ENCODE measurements around the gene SCYL2.
"Not testable (repeated sequence)": the region's sequence is repeated elsewhere in the genome, so short reads cannot be mapped to it uniquely, and the experiment has no call there.

Gene SCYL2

GRCh38 chr12:100293017-100293416, 26.0 kb downstream of the SCYL2 start:
- H3K4me3 ChIP-seq (ENCODE audit: low read length): no peak overlapping the region
- H3K9ac ChIP-seq (ENCODE audit: low read depth, low read length): no peak overlapping the region
- H3K4me1 ChIP-seq (ENCODE audit: control insufficient read depth, insufficient read depth, low read length): no peaks in the 10 kb centered on the region
- H3K9me3 ChIP-seq (replicated peaks; ENCODE audit: low read length): no peaks in the 10 kb centered on the region
- peaks cover 12% of the 10 kb centered on the region for H3K36me3 ChIP-seq (ENCODE audit: insufficient read depth, low read length)
- no peak overlapping the region for H3K4me2 ChIP-seq (ENCODE audit: low read length)
- no peaks in the 10 kb centered on the region for H3K27me3 ChIP-seq (ENCODE audit: control insufficient read depth, insufficient read depth, low read length)

GRCh38 chr12:100294366-100294765, 27.4 kb downstream of the SCYL2 start:
- not testable (repeated sequence) for H3K4me1 ChIP-seq (ENCODE audit: control insufficient read depth, insufficient read depth, low read length); H3K4me3 ChIP-seq (ENCODE audit: low read length); H3K9ac ChIP-seq (ENCODE audit: low read depth, low read length); H3K27me3 ChIP-seq (ENCODE audit: control insufficient read depth, insufficient read depth, low read length); H3K4me2 ChIP-seq (ENCODE audit: low read length); H3K9me3 ChIP-seq (replicated peaks; ENCODE audit: low read length)
- peaks cover 18% of the 10 kb centered on the region for H3K36me3 ChIP-seq (ENCODE audit: insufficient read depth, low read length)

- Histone ChIP-seq H3K4me3 (ENCODE audit: low read length) (no peak overlapping the region), H3K9ac (ENCODE audit: low read depth, low read length) (no peak overlapping the region), H3K27me3 (ENCODE audit: control insufficient read depth, insufficient read depth, low read length) (no peaks in the 10 kb centered on the region), H3K9me3 (replicated peaks; ENCODE audit: low read length) (no peaks in the 10 kb centered on the region), H3K4me1 (ENCODE audit: control insufficient read depth, insufficient read depth, low read length) (no peaks in the 10 kb centered on the region), H3K36me3 (ENCODE audit: insufficient read depth, low read length) (peaks cover 32% of the 10 kb centered on the region), H3K4me2 (ENCODE audit: low read length) (no peak overlapping the region)
Measured at GRCh38 chr12:100295764-100296555, 29.0 kb downstream of the SCYL2 start.

GRCh38 chr12:100302081-100302480, 35.1 kb downstream of the SCYL2 start:
- H3K4me1 ChIP-seq (ENCODE audit: control insufficient read depth, insufficient read depth, low read length): no peaks in the 10 kb centered on the region
- no peaks in the 10 kb centered on the region for H3K9me3 ChIP-seq (replicated peaks; ENCODE audit: low read length)
- peaks cover 45% of the 10 kb centered on the region for H3K36me3 ChIP-seq (ENCODE audit: insufficient read depth, low read length)
- H3K27me3 ChIP-seq (ENCODE audit: control insufficient read depth, insufficient read depth, low read length): no peaks in the 10 kb centered on the region
- H3K4me3 ChIP-seq (ENCODE audit: low read length): no peak overlapping the region
- no peak overlapping the region for H3K4me2 ChIP-seq (ENCODE audit: low read length)
- H3K9ac ChIP-seq (ENCODE audit: low read depth, low read length): no peak overlapping the region

DNA sequence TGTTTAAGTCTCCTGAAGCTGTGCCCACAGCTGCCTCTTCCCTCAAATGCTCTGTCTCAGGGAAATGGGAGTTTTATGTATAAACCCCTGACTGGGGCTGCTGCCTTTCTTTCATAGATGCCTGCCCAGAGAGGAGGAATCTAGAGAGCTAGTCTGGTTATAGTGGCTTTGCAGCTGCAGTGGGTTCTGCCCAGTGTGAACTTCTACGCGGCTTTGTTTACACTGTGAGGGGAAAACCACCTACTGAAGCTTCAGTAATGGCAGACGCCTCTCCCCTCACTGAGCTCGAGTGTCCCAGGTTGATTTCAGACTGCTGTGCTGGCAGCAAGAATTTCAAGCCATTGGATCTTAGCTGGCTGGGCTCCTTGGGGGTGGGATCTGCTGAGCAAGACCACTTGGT, 36.9 kb downstream of the SCYL2 start:
- no peaks in the 10 kb centered on the region for H3K27me3 ChIP-seq (ENCODE audit: control insufficient read depth, insufficient read depth, low read length)
- H3K9me3 ChIP-seq (replicated peaks; ENCODE audit: low read length): no peaks in the 10 kb centered on the region
- no peak overlapping the region for H3K9ac ChIP-seq (ENCODE audit: low read depth, low read length)
- no peak overlapping the region for H3K4me2 ChIP-seq (ENCODE audit: low read length)
- H3K4me3 ChIP-seq (ENCODE audit: low read length): no peak overlapping the region
- H3K4me1 ChIP-seq (ENCODE audit: control insufficient read depth, insufficient read depth, low read length): no peaks in the 10 kb centered on the region
- peaks cover 36% of the 10 kb centered on the region for H3K36me3 ChIP-seq (ENCODE audit: insufficient read depth, low read length)

DNA sequence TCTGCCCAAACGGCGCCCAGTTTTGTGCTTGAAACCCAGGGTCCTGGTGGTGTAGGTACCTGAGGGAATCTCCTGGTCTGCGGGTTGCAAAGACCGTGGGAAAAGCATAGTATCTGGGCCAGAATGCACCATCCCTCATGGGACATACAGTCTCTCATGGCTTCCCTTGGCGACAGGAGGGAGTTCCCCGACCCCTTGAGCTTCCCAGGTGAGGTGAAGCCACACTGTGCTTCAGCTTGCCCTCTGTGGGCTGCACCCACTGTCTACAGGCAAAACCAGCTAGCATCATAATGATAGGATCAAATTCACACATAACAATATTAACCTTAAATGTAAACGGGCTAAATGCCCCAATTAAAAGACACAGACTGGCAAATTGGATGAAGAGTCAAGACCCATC, 37.4 kb downstream of the SCYL2 start:
- H3K4me1 ChIP-seq (ENCODE audit: control insufficient read depth, insufficient read depth, low read length); H3K4me2 ChIP-seq (ENCODE audit: low read length); H3K9ac ChIP-seq (ENCODE audit: low read depth, low read length); H3K4me3 ChIP-seq (ENCODE audit: low read length); H3K9me3 ChIP-seq (replicated peaks; ENCODE audit: low read length); H3K27me3 ChIP-seq (ENCODE audit: control insufficient read depth, insufficient read depth, low read length): not testable (repeated sequence)
- peaks cover 32% of the 10 kb centered on the region for H3K36me3 ChIP-seq (ENCODE audit: insufficient read depth, low read length)

DNA sequence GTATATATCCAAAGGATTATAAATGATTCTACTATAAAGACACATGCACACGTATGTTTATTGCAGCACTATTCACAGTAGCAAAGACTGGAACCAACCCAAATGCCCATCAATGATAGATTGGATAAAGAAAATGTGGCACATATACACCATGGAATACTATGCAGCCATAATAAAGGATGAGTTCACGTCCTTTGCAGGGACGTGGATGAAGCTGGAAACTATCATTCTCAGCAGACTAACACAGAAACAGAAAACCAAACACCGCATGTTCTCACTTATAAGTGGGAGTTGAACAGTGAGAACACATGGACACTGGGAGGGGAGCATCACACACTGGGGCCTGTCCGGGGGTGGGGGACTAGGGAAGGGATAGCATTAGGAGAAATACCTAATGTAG, 41.2 kb downstream of the SCYL2 start:
- peaks cover 23% of the 10 kb centered on the region for H3K36me3 ChIP-seq (ENCODE audit: insufficient read depth, low read length)
- H3K27me3 ChIP-seq (ENCODE audit: control insufficient read depth, insufficient read depth, low read length); H3K4me1 ChIP-seq (ENCODE audit: control insufficient read depth, insufficient read depth, low read length); H3K9ac ChIP-seq (ENCODE audit: low read depth, low read length); H3K4me3 ChIP-seq (ENCODE audit: low read length); H3K4me2 ChIP-seq (ENCODE audit: low read length); H3K9me3 ChIP-seq (replicated peaks; ENCODE audit: low read length): not testable (repeated sequence)

- H3K4me1 ChIP-seq (ENCODE audit: control insufficient read depth, insufficient read depth, low read length): no peaks in the 10 kb centered on the region
- H3K4me3 ChIP-seq (ENCODE audit: low read length): no peak overlapping the region
- H3K27me3 ChIP-seq (ENCODE audit: control insufficient read depth, insufficient read depth, low read length): no peaks in the 10 kb centered on the region
- no peak overlapping the region for H3K9ac ChIP-seq (ENCODE audit: low read depth, low read length)
- no peaks in the 10 kb centered on the region for H3K9me3 ChIP-seq (replicated peaks; ENCODE audit: low read length)
- no peak overlapping the region for H3K4me2 ChIP-seq (ENCODE audit: low read length)
- H3K36me3 ChIP-seq (ENCODE audit: insufficient read depth, low read length): peaks cover 31% of the 10 kb centered on the region
Measured at GRCh38 chr12:100311317-100311716, 44.3 kb downstream of the SCYL2 start.

DNA sequence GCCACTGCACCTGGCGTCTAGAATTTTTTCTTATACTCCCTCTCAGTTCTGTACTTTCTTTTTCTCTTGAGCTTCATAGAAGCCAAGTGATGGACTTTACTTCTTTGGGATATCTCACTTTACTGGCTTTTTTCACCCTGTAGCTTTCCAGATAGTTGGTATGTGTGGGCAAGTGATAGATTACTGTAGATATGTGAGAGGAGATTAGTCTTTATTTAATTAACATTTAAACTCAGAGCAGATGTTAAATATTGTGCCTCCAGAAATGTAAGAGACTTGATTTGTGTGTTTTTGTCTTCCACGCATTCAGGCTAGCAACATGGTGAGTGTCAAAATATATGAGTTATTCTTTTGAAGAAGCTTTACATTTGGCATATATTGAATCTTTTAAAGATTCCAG, 50.4 kb downstream of the SCYL2 start:
- no peaks in the 10 kb centered on the region for H3K4me1 ChIP-seq (ENCODE audit: control insufficient read depth, insufficient read depth, low read length)
- H3K36me3 ChIP-seq (ENCODE audit: insufficient read depth, low read length): peaks cover 27% of the 10 kb centered on the region

DNA sequence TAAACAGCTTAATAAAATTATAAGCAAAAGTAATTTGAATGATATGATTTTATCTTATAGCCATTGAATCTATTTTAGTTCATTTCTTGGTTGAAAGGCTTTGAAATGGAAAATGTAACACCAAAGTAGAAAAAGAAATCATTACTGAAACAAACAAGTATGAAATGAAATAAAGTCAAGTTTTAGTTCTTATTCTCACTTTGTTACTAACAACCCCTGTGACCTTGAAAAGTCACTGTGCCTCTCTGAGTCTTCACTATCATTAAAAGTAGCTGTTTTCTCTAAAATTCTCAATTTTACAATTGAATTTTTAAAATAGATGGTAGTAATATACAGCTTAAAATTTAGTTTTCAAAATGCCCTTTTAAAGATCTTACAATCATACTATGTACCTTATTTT, 57.5 kb downstream of the SCYL2 start:
- Histone ChIP-seq H3K4me2 (ENCODE audit: low read length) (no peak overlapping the region), H3K9me3 (replicated peaks; ENCODE audit: low read length) (no peaks in the 10 kb centered on the region), H3K4me1 (ENCODE audit: control insufficient read depth, insufficient read depth, low read length) (no peaks in the 10 kb centered on the region), H3K9ac (ENCODE audit: low read depth, low read length) (no peak overlapping the region), H3K4me3 (ENCODE audit: low read length) (no peak overlapping the region), H3K36me3 (ENCODE audit: insufficient read depth, low read length) (peaks cover 23% of the 10 kb centered on the region), H3K27me3 (ENCODE audit: control insufficient read depth, insufficient read depth, low read length) (no peaks in the 10 kb centered on the region)

More for the DNA sequence above, 50.4 kb downstream of the SCYL2 start:
- Histone ChIP-seq H3K4me3 (ENCODE audit: low read length) (no peak overlapping the region), H3K27me3 (ENCODE audit: control insufficient read depth, insufficient read depth, low read length) (no peaks in the 10 kb centered on the region), H3K9me3 (replicated peaks; ENCODE audit: low read length) (no peaks in the 10 kb centered on the region), H3K9ac (ENCODE audit: low read depth, low read length) (no peak overlapping the region), H3K4me2 (ENCODE audit: low read length) (no peak overlapping the region)

DNA sequence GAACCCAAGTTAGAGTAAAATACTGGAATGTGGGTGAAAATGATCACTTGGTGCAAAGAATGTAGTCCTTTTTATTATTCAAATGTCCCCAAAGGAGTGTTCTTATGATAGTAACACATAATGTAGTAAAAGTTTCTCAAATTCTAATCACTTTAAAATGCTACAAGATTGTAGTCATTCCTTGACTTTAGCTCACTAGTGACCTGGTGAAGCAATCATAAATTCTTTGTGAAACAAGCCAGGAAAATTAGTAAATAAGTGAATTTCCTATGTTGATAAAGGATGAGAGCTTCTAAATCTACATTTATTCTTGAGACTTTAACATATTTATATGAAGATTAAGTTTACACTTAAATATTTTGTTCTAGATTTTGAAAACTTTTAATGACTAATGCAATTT, 59.2 kb downstream of the SCYL2 start:
- peaks cover 33% of the 10 kb centered on the region for H3K36me3 ChIP-seq (ENCODE audit: insufficient read depth, low read length)
- H3K9me3 ChIP-seq (replicated peaks; ENCODE audit: low read length): no peaks in the 10 kb centered on the region
- H3K4me3 ChIP-seq (ENCODE audit: low read length): no peak overlapping the region
- no peaks in the 10 kb centered on the region for H3K4me1 ChIP-seq (ENCODE audit: control insufficient read depth, insufficient read depth, low read length)
- H3K27me3 ChIP-seq (ENCODE audit: control insufficient read depth, insufficient read depth, low read length): no peaks in the 10 kb centered on the region
- no peak overlapping the region for H3K4me2 ChIP-seq (ENCODE audit: low read length)
- H3K9ac ChIP-seq (ENCODE audit: low read depth, low read length): no peak overlapping the region

- Histone ChIP-seq H3K9ac (ENCODE audit: low read depth, low read length) (no peak overlapping the region), H3K36me3 (ENCODE audit: insufficient read depth, low read length) (peaks cover 44% of the 10 kb centered on the region), H3K27me3 (ENCODE audit: control insufficient read depth, insufficient read depth, low read length) (no peaks in the 10 kb centered on the region), H3K4me2 (ENCODE audit: low read length) (no peak overlapping the region), H3K4me3 (ENCODE audit: low read length) (no peak overlapping the region), H3K9me3 (replicated peaks; ENCODE audit: low read length) (no peaks in the 10 kb centered on the region), H3K4me1 (ENCODE audit: control insufficient read depth, insufficient read depth, low read length) (no peaks in the 10 kb centered on the region)
Measured at GRCh38 chr12:100329800-100330199, 62.8 kb downstream of the SCYL2 start.
